ENCODE results near the gene ITGAD.
A peak's percentile ranks its signal among the peaks of the same experiment; 100 is the strongest.

Gene ITGAD

DNA sequence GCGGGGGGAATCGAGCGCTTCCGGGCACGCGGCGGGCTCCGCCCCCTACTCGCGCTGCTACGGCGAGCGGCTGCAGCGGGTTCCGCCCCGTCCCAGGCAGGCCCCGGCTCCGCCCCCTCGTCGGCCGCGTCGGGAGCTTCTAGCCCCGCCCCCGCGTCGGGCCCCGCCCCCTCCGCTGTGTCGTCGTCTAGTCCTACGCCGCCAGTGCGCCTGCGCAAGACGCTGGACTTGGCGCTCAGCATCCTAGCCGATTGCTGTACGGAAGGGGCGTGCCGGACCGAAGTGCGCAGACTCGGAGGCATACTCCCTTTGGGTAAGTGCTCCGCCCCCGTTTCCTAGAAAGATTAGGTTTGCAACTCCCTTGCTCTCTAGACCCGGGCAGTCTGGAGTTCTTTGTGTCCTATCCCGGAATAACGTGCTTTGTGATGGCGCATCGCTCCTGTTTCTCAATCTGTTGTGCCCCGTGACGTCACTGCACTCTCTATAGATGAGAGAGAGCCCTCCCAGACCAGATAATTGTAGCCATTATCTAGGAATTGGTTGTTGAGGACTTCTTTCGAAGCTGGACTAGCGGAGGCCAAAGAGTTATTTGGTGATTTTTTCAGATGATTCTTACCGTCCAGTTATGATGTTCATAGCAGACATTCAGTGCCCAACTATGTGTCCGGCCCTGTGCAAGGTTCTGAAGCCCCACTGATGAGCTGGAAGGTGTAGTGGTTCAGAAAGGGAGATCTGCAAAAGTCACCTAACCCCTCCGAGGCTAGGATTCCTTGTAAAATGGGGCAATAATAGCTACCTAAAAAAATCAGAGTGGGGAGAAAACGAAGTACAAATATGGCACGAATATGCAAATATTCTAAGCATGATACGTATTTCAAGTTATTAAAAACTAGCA lies 66.8 kb downstream of the ITGAD start:
- peak; percentile 100 for DNase-seq (ENCODE audit: low read depth)

DNA sequence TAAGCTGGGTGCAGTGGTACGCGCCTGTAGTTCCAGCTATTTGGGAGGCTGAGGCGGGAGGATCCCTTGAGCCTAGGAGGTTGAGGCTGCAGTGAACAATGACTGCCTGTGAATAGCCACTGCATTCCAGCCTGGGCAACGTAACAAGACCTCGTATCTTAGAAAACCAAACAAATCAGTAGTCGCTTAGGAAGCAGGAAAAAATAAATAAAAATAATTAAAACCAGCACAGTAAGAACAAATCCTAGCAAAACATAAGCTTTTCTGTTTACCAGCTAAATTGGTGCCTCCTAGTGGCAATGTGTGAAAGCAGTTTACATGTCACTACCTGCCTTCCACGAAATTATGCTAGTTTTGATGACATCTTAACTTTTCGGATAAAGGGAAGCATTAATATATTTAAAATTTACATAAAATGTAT lies 67.5 kb downstream of the ITGAD start:
- DNase-seq (ENCODE audit: low read depth), result no peak

DNA sequence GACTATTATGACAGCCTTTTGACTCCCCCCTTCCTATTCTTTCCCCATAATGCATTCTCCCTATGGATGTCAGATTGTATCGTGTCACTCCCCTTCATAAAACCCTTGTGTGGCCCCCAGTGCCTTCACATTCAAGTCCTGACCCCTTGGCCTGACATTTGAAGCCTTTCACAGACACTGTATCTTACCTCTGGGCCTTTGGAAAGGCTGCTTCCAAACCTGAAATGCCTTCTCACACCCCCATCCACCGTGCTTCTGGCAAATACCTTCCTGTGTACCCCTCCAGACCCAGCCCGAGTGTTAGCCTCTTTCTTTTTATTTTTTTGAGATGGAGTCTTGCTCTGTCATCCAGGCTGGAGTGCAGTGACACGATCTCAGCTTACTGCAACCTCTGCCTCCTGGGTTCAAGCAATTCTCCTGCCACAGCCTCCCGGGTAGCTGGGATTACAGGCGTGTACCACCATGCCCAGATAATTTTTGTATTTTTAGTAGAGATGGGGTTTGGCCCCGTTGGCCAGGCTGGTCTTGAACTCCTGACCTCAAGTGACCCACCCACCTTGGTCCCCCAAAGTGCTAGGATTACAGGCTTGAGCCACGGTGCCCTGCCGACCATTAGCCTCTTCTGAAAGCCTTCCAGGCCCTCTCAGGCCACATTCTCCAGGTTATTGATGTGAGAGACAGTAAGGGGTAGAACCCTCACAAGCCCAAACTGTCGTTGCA lies 68.2 kb downstream of the ITGAD start:
- DNase-seq (ENCODE audit: low read depth), result no peak

DNA sequence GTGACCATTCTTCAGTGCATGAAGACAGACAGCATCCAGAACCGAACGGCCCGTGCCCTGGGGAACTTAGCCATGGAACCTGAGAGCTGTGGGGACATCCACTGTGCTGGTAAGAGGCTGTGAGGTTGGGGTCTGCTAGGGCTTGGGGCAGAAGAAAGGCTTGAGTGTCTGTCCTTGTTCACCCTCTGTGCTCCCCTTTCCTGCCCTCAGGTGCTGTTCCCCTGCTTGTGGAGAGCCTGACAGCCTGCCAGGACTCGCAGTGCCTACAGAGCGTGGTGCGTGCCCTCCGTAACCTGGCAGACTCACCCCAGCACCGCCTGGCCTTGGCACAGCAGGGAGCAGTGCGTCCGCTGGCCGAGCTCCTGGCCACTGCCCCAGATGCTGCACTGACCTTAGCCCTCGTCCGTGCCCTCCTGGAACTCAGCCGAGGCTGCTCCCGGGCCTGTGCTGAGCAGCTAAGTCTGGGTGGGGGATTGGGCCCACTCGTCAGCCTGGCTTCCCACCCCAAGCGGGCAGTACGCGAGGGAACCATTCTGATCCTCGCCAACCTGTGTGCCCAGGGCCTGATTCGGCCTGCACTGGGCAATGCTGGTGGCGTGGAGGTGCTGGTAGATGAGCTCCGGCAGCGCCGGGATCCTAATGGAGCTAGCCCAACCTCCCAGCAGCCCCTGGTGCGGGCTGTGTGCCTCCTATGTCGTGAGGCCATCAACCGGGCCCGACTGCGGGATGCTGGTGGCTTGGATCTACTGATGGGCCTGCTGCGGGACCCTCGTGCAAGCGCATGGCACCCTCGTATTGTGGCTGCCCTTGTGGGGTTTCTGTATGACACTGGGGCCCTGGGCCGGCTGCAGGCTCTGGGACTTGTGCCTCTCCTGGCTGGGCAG lies 69.0 kb downstream of the ITGAD start:
- no peak for DNase-seq (ENCODE audit: low read depth)

DNA sequence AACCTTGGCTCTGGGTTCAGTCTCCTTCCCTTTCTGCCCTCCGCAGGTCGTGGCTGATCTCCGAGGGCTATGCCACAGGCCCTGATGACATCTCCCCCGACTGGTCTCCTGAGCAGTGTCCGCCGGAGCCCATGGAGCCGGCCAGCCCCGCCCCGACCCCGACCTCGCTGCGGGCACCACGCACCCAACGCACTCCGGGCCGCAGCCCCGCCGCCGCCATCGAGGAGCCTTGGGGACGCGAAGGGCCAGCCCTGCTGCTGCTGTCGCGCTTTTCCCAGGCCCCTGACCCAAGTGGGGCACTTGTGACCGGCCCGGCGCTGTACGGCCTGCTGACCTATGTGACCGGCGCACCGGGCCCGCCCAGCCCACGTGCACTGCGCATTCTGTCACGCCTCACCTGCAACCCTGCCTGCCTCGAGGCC lies 71.2 kb downstream of the ITGAD start:
- no peak for DNase-seq (ENCODE audit: low read depth)

DNA sequence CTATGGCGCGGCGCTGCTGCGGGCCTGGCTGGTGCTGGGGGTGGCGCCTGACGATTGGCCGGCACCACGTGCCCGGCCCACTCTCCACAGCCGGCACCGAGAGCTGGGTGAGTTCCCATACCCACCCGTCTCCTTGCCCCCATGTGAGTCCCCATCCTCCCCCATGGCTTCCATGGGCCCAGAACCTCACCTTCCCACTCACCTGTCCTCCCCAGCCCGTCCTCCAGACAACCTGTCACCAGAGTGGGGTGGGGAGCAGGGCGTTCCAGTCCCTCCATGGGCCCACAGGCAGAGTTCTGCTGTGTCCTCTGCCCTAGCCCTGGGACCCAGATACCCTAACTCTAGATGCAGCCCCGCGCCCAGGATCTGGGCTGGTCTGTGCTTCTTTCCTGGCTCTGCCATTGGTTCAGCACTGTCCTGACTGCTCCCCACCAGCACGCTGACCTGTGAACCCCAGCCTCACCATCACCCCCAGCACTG lies 71.7 kb downstream of the ITGAD start:
- DNase-seq (ENCODE audit: low read depth), result no peak

DNA sequence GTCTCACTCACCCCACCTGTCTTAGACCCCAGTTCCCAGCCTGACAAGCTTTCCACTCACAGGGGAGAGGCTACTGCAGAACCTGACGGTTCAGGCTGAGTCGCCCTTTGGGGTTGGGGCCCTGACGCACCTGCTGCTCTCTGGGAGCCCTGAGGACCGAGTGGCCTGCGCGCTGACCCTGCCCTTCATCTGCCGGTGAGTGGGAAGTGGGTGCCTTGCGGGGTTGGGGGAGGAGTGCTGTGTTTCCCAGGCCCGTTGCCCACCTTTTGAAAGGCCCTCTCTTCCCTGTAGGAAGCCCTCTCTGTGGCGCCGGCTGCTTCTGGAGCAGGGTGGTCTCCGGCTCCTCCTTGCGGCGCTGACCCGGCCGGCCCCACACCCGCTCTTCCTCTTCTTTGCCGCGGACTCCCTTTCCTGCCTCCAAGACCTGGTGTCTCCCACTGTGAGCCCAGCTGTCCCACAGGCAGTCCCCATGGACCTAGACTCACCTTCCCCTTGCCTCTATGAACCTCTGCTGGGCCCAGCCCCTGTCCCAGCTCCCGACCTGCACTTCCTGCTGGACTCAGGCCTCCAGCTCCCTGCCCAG lies 72.7 kb downstream of the ITGAD start:
- no peak for DNase-seq (ENCODE audit: low read depth)

DNA sequence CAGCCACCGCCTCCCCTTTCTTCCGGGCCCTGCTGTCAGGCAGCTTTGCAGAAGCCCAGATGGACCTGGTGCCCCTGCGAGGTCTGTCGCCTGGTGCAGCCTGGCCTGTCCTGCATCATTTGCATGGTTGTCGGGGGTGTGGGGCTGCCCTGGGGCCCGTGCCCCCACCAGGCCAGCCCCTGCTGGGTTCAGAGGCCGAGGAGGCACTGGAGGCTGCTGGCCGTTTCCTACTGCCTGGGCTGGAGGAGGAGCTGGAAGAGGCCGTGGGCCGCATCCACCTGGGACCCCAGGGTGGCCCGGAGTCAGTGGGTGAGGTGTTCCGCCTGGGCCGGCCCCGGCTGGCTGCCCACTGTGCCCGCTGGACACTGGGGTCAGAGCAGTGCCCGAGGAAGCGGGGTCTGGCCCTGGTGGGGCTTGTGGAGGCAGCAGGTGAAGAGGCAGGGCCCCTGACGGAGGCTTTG lies 73.3 kb downstream of the ITGAD start:
- no peak for DNase-seq (ENCODE audit: low read depth)

DNA sequence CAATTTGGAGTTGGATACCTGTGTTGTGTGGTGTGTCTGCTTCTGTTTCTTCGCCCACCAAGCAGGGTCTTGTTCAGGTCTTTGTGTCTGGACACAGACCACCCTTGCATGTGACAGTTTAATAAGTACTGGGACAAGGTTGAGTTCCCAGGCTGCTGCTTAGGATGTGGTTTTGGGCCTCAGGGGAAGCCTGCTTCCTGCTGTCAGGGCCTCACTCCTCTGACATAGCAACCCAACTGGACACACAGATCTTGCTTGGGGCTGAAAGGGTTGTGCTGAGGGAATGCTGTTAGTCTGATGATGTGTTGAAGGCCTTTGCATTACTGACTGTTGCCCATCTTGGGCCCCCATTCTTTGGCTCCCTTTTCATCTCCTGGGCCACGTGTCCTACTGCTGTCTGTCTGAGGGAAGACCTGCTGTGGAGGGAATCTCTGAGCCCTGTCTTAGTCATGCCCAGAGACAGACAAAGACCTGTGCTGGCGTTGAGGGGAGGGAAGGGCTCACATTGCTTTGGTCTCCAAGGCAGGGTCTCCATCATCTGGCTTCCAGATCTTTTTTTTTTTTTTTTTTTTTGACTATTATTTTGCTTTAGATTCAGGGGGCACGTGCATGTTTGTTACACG lies 74.1 kb downstream of the ITGAD start:
- no peak for DNase-seq (ENCODE audit: low read depth)

DNA sequence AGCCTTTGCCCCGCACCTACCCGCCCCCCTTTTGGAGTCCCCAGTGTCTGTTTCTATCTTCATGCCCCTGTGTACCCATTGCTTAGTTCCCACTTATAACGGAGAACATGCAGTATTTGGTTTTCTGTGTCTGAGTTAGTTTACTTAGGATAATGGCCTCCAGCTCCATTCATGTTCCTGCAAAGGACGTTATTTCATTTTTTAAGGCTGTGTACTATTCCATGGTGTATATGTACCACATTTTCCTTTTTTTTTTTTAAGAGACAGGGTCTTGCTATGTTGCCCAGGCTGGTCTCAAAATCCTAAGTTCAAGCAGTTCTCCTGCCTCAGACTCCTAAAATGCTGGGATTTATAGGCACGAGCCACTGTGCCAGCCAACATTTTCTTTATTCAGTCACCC lies 74.7 kb downstream of the ITGAD start:
- DNase-seq (ENCODE audit: low read depth), result no peak

DNA sequence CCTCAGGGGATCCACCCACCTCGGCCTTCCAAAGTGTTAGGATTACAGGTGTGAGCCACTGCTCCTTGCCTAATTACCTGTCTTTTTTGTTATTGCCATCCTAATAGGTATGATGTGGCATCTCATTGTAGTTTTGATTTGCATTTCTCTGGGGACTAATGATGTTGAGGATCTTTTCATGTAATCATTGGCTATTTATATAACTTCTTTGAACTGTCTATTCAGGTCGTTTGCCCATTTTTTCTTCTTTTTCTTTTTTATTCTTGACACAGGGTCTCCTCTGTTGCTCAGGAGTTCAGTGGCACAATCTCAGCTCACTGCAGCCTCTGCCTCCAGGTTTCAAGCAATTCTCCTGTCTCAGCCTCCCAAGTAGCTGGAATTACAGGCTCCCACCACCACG lies 77.5 kb downstream of the ITGAD start:
- DNase-seq (ENCODE audit: low read depth), result no peak

DNA sequence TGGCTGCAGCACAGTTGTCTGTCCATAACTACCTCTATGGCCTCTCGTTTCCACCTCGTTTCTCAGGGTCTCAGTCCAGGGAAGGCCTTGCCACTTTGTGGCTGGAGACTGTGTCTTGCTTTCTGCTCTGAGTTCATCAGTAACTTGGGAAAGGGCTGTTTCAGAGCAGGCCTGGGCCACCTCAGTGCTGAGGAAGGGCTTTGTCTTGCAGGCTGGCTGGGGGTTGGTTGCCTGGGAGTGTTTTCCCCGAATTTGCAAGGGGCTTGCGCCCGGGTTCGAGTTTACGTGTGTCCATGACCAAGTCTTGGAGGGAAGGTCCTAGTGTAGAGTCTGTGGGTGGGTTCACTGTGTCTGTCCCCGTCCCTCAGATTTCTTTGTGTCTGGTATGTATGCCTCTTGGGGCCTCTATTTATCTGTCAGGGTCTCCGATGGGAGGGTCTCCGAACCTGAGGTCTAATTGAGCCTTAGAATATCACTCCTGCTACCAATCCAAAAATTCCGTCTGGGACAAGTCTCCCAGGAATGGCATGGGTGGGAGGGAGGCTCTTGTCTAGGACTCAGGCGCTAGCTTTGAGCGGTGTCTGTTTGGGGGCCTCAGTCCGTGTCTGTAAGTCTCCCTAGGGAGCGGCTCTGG lies 78.2 kb downstream of the ITGAD start:
- no peak for DNase-seq (ENCODE audit: low read depth)

DNA sequence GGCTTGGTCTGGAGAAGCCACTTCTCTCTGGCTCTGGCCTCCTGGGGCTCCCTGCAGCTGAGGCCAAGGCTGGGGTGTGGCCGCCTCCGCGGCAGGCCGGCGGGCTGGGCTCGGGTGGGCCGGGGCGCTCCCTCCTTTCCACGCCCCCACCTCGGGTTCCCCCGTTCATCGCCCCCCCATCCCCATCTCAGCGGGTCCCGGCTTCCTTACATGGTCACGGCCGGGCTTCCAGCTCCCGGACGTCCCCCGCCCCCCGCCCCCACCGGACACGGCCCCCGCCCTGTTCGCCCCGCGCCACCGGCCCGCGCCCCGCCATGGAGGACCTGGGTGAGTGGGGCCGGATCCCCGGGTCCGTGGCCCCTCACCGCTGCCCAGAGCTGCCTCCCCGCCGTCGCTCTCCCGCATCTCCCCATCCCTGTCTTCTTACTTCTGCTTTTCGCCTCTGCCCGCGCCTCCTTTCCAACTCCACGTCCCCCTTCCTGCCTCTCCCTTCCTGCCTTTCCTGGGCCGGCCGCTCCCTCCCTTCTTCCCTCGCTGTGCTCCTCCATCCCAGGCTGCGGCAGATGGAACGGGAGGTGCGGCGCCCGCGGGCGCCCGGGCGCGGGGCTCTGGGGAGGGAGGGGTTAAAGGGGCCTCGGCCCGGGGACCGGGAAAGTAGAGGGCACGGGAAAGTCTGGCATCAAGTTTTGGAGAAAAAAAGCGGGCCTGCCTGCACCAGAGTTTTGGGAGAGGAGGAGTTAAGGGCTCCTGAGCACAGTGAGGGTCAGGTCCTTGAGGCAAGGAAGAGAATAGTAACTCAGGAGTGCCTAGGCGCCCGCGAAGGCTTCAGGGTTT lies 79.0 kb downstream of the ITGAD start, which contains the start of gene TGFB1I1:
TSS of gene TGFB1I1 (plus strand) at position 278 of the 834 bp plus-strand sequence. CDS start at position 315, 37 bp downstream.
- DNase-seq (ENCODE audit: low read depth), result no peak

DNA sequence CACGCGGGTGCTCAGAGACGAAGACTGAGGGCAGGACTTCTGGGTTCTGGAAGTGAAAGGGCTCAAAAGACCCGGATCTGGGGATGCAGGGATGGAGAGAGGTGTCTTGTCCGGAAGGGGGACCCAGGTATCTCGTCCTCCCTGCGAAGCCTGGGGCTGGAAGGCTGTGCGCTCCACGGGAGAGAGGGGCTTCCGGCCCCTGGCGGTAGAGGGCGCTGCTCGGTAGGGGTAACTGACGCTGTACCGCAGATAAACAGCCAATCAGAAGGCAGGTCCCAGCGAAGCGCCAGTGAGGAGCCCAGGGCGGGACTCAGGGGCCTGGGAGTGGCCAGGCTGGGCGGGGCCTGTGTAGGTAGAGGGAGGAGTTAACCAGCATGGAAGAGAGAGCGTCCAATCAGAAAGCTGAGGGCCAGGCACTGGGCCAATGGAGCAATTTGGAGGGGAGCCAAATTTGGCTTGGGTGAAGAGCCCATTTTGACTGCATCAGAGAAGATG lies 79.6 kb downstream of the ITGAD start:
- no peak for DNase-seq (ENCODE audit: low read depth)

DNA sequence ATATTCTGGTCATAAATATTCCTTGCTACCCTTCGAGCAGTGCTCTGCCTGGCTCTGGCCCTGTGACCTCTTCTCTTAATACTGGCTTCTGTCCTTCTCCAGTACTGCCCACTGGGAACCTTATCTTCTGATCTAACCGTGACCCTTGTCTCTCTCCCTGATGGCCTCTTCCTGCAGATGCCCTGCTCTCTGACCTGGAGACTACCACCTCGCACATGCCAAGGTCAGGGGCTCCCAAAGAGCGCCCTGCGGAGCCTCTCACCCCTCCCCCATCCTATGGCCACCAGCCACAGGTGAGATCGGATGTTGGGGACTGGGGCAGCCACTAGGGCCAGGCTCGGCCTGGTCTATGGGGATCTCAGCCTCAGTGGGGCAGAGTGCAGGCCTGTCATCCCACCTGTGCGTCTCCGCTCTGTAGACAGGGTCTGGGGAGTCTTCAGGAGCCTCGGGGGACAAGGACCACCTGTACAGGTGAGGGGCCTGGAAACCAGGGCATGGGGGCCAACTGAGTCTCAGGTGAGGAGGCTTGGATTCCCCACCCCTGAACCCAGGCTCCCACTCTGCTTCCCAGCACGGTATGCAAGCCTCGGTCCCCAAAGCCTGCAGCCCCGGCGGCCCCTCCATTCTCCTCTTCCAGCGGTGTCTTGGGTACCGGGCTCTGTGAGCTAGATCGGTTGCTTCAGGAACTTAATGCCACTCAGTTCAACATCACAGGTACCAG lies 80.3 kb downstream of the ITGAD start:
- no peak for DNase-seq (ENCODE audit: low read depth)

DNA sequence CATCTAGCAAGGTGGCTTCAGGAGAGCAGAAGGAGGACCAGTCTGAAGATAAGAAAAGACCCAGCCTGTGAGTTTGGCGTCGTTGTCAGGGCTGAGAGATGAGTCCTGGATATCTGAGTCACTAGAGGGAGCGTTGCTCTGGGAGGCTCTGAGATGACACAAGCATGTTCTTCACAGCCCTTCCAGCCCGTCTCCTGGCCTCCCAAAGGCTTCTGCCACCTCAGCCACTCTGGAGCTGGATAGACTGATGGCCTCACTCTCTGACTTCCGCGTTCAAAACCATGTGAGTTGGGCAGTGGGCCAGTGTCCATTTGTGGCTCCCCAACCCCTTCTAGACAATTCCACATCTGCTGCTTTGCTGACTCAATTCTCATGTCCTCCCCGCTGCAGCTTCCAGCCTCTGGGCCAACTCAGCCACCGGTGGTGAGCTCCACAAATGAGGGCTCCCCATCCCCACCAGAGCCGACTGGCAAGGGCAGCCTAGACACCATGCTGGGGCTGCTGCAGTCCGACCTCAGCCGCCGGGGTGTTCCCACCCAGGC lies 81.1 kb downstream of the ITGAD start:
- DNase-seq (ENCODE audit: low read depth), result no peak

DNA sequence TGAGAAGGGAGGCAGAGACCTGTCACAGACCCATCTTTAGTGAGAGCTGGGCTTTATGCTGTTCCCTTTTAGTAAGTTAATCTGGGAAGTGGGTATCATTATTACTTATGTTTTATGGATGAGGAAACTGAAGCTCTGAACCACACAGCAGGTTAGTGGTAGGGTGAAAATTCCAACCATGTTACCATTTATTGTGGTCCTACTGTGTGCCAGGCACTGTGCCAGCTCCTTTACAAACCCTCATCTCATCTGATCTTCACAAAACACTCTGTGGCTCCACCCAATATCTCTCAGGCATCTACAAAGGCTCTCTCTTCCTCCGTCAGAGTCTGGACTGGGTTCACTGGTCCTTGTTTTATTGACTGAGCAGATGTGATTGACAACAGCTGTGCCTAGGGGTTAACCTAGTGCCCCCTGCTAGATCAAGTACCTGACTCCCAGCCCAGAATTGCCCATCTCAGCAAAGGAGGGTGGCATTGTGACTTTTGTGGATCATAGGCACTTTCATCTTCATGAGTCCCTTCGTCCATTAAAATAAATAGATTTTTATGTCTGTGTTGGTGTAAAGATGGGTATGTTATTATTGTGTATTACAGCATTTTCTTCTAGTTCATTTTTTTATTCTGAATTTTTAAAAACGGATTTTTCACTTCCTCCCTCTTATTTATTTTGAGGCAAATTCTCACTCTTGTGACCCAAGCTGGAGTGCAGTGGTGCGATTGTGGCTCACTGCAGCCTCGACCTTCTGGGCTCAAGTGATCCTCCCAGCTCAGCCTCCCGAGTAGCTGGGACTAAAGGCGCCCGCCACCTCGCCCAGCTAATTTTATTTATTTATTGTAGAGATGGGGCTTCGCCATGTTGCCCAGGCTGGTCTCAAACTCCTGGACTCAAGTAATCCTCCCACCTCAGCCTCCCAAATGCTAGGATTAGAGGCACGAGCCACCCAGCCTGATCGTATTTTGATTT lies 81.9 kb downstream of the ITGAD start:
- DNase-seq (ENCODE audit: low read depth), result no peak

Data from activated T-helper 1 cell treated with Interleukin-2 at 50 U/mL for 16 hours (primary cell).